Measurements from ENCODE around the gene CCT2. TPM values are rescaled to one million over a fixed set of nuclear protein-coding genes. Genes with fewer than 3 reads are reported as not detected.

Gene CCT2
- total RNA-seq, 3 donors from 2014 or later (not counting 1 experiment from before 2014, with no cell fraction given) = 154 to 171 (median 171) TPM

GRCh38 chr12:69570000-69570516, 15.2 kb upstream of the CCT2 start:
- intact Hi-C loops (cut with micrococcal nuclease) = loop anchor here (1.0 to 2.0 kb wide), 4 partner anchors 99 to 415 kb away; partner anchors contain the start of gene FRS2
- Histone ChIP-seq H3K36me3 (ENCODE audit: control insufficient read depth, insufficient read depth, low read length) (peaks cover 43% of the 10 kb centered on the region), H3K27me3 (ENCODE audit: control insufficient read depth, insufficient read depth, low read length) (no peaks in the 10 kb centered on the region), H3K4me3 (ENCODE audit: low read length) (no peak overlapping the region), H3K4me1 (ENCODE audit: control insufficient read depth, insufficient read depth, low read length) (no peaks in the 10 kb centered on the region), H3K9me3 (ENCODE audit: control insufficient read depth, insufficient read depth, low read length) (no peaks in the 10 kb centered on the region), H3K27ac (ENCODE audit: low read length) (no peak overlapping the region)
- no peak overlapping the region for H3K4me3 Mint-ChIP-seq
- no peaks in the 10 kb centered on the region for H3K27me3 Mint-ChIP-seq (ENCODE audit: low read depth in 2 of 2)
- no peak for TF ChIP-seq CTCF (IDR thresholded peaks at IDR 0.05)
- DNase-seq (no peak), ATAC-seq (peak in 1 of 3 donors; percentile 15)
- WGBS (ENCODE audit: insufficient coverage) = 91% methylated on average over 9 of the region's 10 CpGs
- peak overlapping the region; percentile 69 to 73 for H3K27ac Mint-ChIP-seq
- peaks cover 14% of the 10 kb centered on the region for H3K36me3 Mint-ChIP-seq
- peaks cover 4 to 8% of the 10 kb centered on the region in 2 donors for H3K4me1 Mint-ChIP-seq
- H3K9me3 Mint-ChIP-seq = no peaks in the 10 kb centered on the region

- DNase-seq = peak; percentile 22 to 87
- WGBS (ENCODE audit: insufficient coverage) = 71% methylated on average over 4 of the region's 6 CpGs
- intact Hi-C loops (cut with micrococcal nuclease) = loop anchor here (1.0 to 2.0 kb wide), 4 partner anchors 100 to 416 kb away; partner anchors contain the start of gene FRS2
- Histone ChIP-seq H3K4me1 (ENCODE audit: control insufficient read depth, insufficient read depth, low read length) (no peaks in the 10 kb centered on the region), H3K4me3 (ENCODE audit: low read length) (no peak overlapping the region), H3K27me3 (ENCODE audit: control insufficient read depth, insufficient read depth, low read length) (no peaks in the 10 kb centered on the region), H3K36me3 (ENCODE audit: control insufficient read depth, insufficient read depth, low read length) (peaks cover 44% of the 10 kb centered on the region), H3K27ac (ENCODE audit: low read length) (no peak overlapping the region), H3K9me3 (ENCODE audit: control insufficient read depth, insufficient read depth, low read length) (no peaks in the 10 kb centered on the region)
- Mint-ChIP-seq H3K27ac (peak overlapping the region; percentile 34 to 73), H3K4me3 (no peak overlapping the region), H3K4me1 (peaks cover 4 to 8% of the 10 kb centered on the region in 2 donors), H3K36me3 (peaks cover 18% of the 10 kb centered on the region), H3K9me3 (no peaks in the 10 kb centered on the region), H3K27me3 (ENCODE audit: low read depth in 2 of 2) (no peaks in the 10 kb centered on the region)
- peak; percentile 81 for TF ChIP-seq CTCF (IDR thresholded peaks at IDR 0.05)
- peak; percentile 73 to 95 (median 92) for ATAC-seq
Observed at GRCh38 chr12:69570545-69571399, 14.5 kb upstream of the CCT2 start.

- H3K36me3 Mint-ChIP-seq = peaks cover 21% of the 10 kb centered on the region
- H3K4me1 Mint-ChIP-seq = no peaks in the 10 kb centered on the region
- intact Hi-C loops (cut with micrococcal nuclease) = no loop called here
- TF ChIP-seq CTCF (IDR thresholded peaks at IDR 0.05) = no peak
- no peaks in the 10 kb centered on the region for H3K4me1 ChIP-seq (ENCODE audit: control insufficient read depth, insufficient read depth, low read length)
- H3K36me3 ChIP-seq (ENCODE audit: control insufficient read depth, insufficient read depth, low read length) = peaks cover 31% of the 10 kb centered on the region
- ATAC-seq = no peak
- no peaks in the 10 kb centered on the region for H3K27me3 Mint-ChIP-seq (ENCODE audit: low read depth in 2 of 2)
- no peak overlapping the region for H3K27ac Mint-ChIP-seq
- DNase-seq = no peak
- no peak overlapping the region for H3K27ac ChIP-seq (ENCODE audit: low read length)
- no peak overlapping the region for H3K4me3 Mint-ChIP-seq
- WGBS (ENCODE audit: insufficient coverage) = 100% methylated on average over 3 of the region's 3 CpGs
- H3K4me3 ChIP-seq (ENCODE audit: low read length) = no peak overlapping the region
- H3K9me3 ChIP-seq (ENCODE audit: control insufficient read depth, insufficient read depth, low read length) = no peaks in the 10 kb centered on the region
- H3K27me3 ChIP-seq (ENCODE audit: control insufficient read depth, insufficient read depth, low read length) = no peaks in the 10 kb centered on the region
- H3K9me3 Mint-ChIP-seq = no peaks in the 10 kb centered on the region
Observed at GRCh38 chr12:69575346-69575745, 9.9 kb upstream of the CCT2 start.
